Gastroesophageal sphincter (tissue), 4 donors: ENCODE data around the gene PRMT5. TPM values are rescaled to one million over a fixed set of nuclear protein-coding genes. Genes with fewer than 3 reads are reported as not detected.

Source experiments
- ATAC-seq: fragments of 150-250 bp; one replicate; pipeline ENCODE4 v1.9.1; 2016; ENCODE audit warnings: mild to moderate bottlenecking, moderate library complexity
- H3K27ac ChIP-seq, 4 donors: fragments of 200-600 bp; sonication (generic) in 3 of 4; 1 replicate in 3 of 4; 2 replicates in 1 of 4; pipeline ENCODE4 v1.5.1; 2016 to 2019
- H3K27me3 ChIP-seq: fragments of 200-600 bp; sonication (generic); one replicate; pipeline ENCODE4 v1.5.1; 2019
- H3K36me3 ChIP-seq, 2 donors: fragments of 200-600 bp; sonication (generic); one replicate each; pipeline ENCODE4 v1.5.1; 2019; ENCODE audit warnings: control low read depth in 1 of 2
- H3K4me1 ChIP-seq, 3 donors: fragments of 200-600 bp; sonication (generic); 1 replicate in 2 of 3; 2 replicates in 1 of 3; pipeline ENCODE4 v1.5.1; 2016 to 2019; ENCODE audit warnings: control low read depth in 2 of 3
- H3K4me3 ChIP-seq, 2 donors: fragments of 200-600 bp; sonication (generic); one replicate each; pipeline ENCODE4 v1.5.1; 2019; ENCODE audit warnings: mild to moderate bottlenecking in 1 of 2, moderate library complexity in 1 of 2
- H3K9me3 ChIP-seq, 3 donors: fragments of 200-600 bp; sonication (generic); one replicate each; pipeline ENCODE4 v1.5.1; 2017 to 2019; ENCODE audit warnings: control low read depth in 2 of 3
- CTCF ChIP-seq, 4 experiments: fragments of 200-600 bp in 2 of 4; fragments of 450-650 bp in 2 of 4; sonication (generic) in 1 of 4; IDR thresholded peaks; one replicate each; pipeline ENCODE4 v1.5.1; 2017 to 2019; ENCODE audit warnings: antibody characterized with exemption in 4 of 4, mild to moderate bottlenecking in 2 of 4, moderate library complexity in 2 of 4
- EP300 ChIP-seq: sonication (generic); formaldehyde crosslinking; IDR thresholded peaks from one replicate; pipeline ENCODE4 v1.6.1; 2017; ENCODE audit warnings: antibody characterized with exemption, mild to moderate bottlenecking
- POLR2A ChIP-seq, 2 donors: fragments of 450-650 bp; IDR thresholded peaks; one replicate each; pipeline ENCODE4 v1.6.1; 2017; ENCODE audit warnings: antibody characterized with exemption in 2 of 2, mild to moderate bottlenecking in 2 of 2, moderate library complexity in 1 of 2
- POLR2AphosphoS5 ChIP-seq: sonication (generic); formaldehyde crosslinking; IDR thresholded peaks from one replicate; pipeline ENCODE4 v1.6.1; 2017; ENCODE audit warnings: antibody characterized with exemption
- WGBS, 2 donors: methylation state at CpG; one replicate each; pipeline ENCODE4 v1.1.5; 2018; ENCODE audit warnings: low coverage in 1 of 2; 5-methylcytosine and 5-hydroxymethylcytosine counted together
- total RNA-seq, 4 donors: library from RNA; depleted of rRNA; stranded (reverse); fragments of >200 nt; gene quantifications; one replicate each; pipeline ENCODE4 v1.1.0, GENCODE V29; 2016

The PRMT5 gene
- 10 to 100 TPM; 39.7 to 49.2 (median 43.2) TPM for total RNA-seq

GRCh38 chr14:22929104-22929960, at the start of gene PRMT5:
PRMT5 (minus strand) TSS chr14:22929376; CDS start chr14:22929361, 15 bp downstream.
- Histone ChIP-seq H3K9me3 (no peaks in the 10 kb centered on the region), H3K36me3 (peaks cover 0 to 29% of the 10 kb centered on the region in 2 donors), H3K27me3 (no peaks in the 10 kb centered on the region), H3K4me1 (peaks cover 3 to 33% (median 9%) of the 10 kb centered on the region in 3 donors), H3K4me3 (peak within 1 kb of the TSS; percentile 65 to 78), H3K27ac (peak within 1 kb of the TSS; percentile 88 to 96 (median 91))
- TF ChIP-seq CTCF (IDR thresholded peaks at IDR 0.05) (peak in 1 of 4 experiments; percentile 21), POLR2A (IDR thresholded peaks at IDR 0.05) (peak; percentile 84 to 86), POLR2AphosphoS5 (peak; percentile 71), EP300 (no peak)
- 0% methylated on average over 16 to 23 of the region's 51 CpGs for WGBS, 2 donors
- peak; percentile 99 for ATAC-seq

- Histone ChIP-seq H3K4me1 (peaks cover 0 to 66% (median 41%) of the 10 kb centered on the region in 3 donors), H3K27me3 (peaks cover 15% of the 10 kb centered on the region), H3K36me3 (peaks cover 0 to 12% of the 10 kb centered on the region in 2 donors), H3K9me3 (no peaks in the 10 kb centered on the region), H3K4me3 (no peak overlapping the region), H3K27ac (peak overlapping the region in 3 of 4 donors; percentile 84 to 91 (median 90))
- ATAC-seq: no peak
- no CpG with 5 or more reads among the region's 3 CpGs for whole genome bisulfite sequencing, 2 donors
- TF ChIP-seq CTCF (IDR thresholded peaks at IDR 0.05) (no peak), POLR2A (IDR thresholded peaks at IDR 0.05) (no peak), EP300 (no peak), POLR2AphosphoS5 (no peak)
Measured at GRCh38 chr14:22978487-22978837, 49.3 kb upstream of the PRMT5 start.

- Histone ChIP-seq H3K4me1 (peaks cover 0 to 60% (median 36%) of the 10 kb centered on the region in 3 donors), H3K27ac (peak overlapping the region; percentile 3 to 91 (median 87)), H3K4me3 (no peak overlapping the region), H3K9me3 (no peaks in the 10 kb centered on the region), H3K27me3 (peaks cover 15% of the 10 kb centered on the region), H3K36me3 (peaks cover 0 to 12% of the 10 kb centered on the region in 2 donors)
- 7 to 17% methylated on average over 5 to 6 of the region's 8 CpGs for WGBS, 2 donors
- TF ChIP-seq EP300: no peak
- no peak for TF ChIP-seq POLR2A (IDR thresholded peaks at IDR 0.05)
- no peak for TF ChIP-seq CTCF (IDR thresholded peaks at IDR 0.05)
- no peak for TF ChIP-seq POLR2AphosphoS5
- peak; percentile 47 for ATAC-seq
Measured at GRCh38 chr14:22977684-22978486, 48.7 kb upstream of the PRMT5 start.

- Histone ChIP-seq H3K27ac (peak overlapping the region in 3 of 4 donors; percentile 84 to 91 (median 90)), H3K4me3 (no peak overlapping the region), H3K4me1 (peaks cover 0 to 58% (median 36%) of the 10 kb centered on the region in 3 donors), H3K9me3 (no peaks in the 10 kb centered on the region), H3K27me3 (peaks cover 15% of the 10 kb centered on the region), H3K36me3 (peaks cover 0 to 14% of the 10 kb centered on the region in 2 donors)
- ATAC-seq: no peak
- no peak for TF ChIP-seq EP300
- TF ChIP-seq POLR2A (IDR thresholded peaks at IDR 0.05): no peak
- no peak for TF ChIP-seq CTCF (IDR thresholded peaks at IDR 0.05)
- TF ChIP-seq POLR2AphosphoS5: no peak
Measured at GRCh38 chr14:22977434-22977683, 48.2 kb upstream of the PRMT5 start.
